Natural killer cell (primary cell): ENCODE results near the gene MMP11. TPM values are rescaled to one million over a fixed set of nuclear protein-coding genes. Genes with fewer than 3 reads are reported as not detected.

Experiments
- ATAC-seq, 3 donors: fragments of 150-1000 bp in 2 of 3; fragments of 200-7000 bp in 1 of 3; cut with Tn5 transposase; 1 replicate in 1 of 3; 2 replicates in 2 of 3; pipeline ENCODE4 v1.10.0; 2021; ENCODE audit warnings: mild to moderate bottlenecking in 2 of 3, moderate library complexity in 2 of 3
- DNase-seq, 2 donors: peaks; one replicate each; pipeline versions ENCODE4 v3.0.0 to v3.0.0-alpha.2; 2013 to 2021; ENCODE audit warnings: mixed read lengths in 1 of 2
- H3K27ac ChIP-seq: one replicate; pipeline ENCODE4 v1.5.1; 2013; ENCODE audit warnings: mild to moderate bottlenecking, low read length
- H3K27me3 ChIP-seq: one replicate; pipeline ENCODE4 v1.6.1; 2013; ENCODE audit warnings: low read length; ENCODE audit not compliant: control insufficient read depth, insufficient read depth
- H3K36me3 ChIP-seq: one replicate; pipeline ENCODE4 v1.6.1; 2013; ENCODE audit warnings: low read length; ENCODE audit not compliant: control insufficient read depth, insufficient read depth
- H3K4me1 ChIP-seq: one replicate; pipeline ENCODE4 v1.6.1; 2013; ENCODE audit warnings: low read length; ENCODE audit not compliant: control insufficient read depth, insufficient read depth
- H3K4me3 ChIP-seq: one replicate; pipeline ENCODE4 v1.5.1; 2013; ENCODE audit warnings: low read length
- H3K9me3 ChIP-seq: one replicate; pipeline ENCODE4 v1.6.1; 2013; ENCODE audit warnings: low read length; ENCODE audit not compliant: control insufficient read depth, insufficient read depth
- H3K27ac Mint-ChIP-seq, 2 donors: one replicate each; pipeline ENCODE4 v1.8.0; 2022; ENCODE audit warnings: mild to moderate bottlenecking in 2 of 2, mixed read lengths in 2 of 2, moderate library complexity in 1 of 2
- H3K27me3 Mint-ChIP-seq, 2 donors: one replicate each; pipeline ENCODE4 v1.8.0; 2022; ENCODE audit warnings: low read depth in 2 of 2, mixed read lengths in 2 of 2
- H3K36me3 Mint-ChIP-seq: one replicate; pipeline ENCODE4 v1.8.0; 2022; ENCODE audit warnings: mixed read lengths
- H3K4me1 Mint-ChIP-seq, 2 donors: one replicate each; pipeline ENCODE4 v1.8.0; 2022; ENCODE audit warnings: mixed read lengths in 2 of 2
- H3K4me3 Mint-ChIP-seq: one replicate; pipeline ENCODE4 v1.8.0; 2022; ENCODE audit warnings: mild to moderate bottlenecking, moderate library complexity, mixed read lengths
- H3K9me3 Mint-ChIP-seq, 2 donors: one replicate each; pipeline ENCODE4 v1.8.0; 2022; ENCODE audit warnings: mixed read lengths in 2 of 2
- CTCF ChIP-seq: fragments of 200-600 bp; IDR thresholded peaks from one replicate; pipeline ENCODE4 v1.8.0; 2022; ENCODE audit warnings: antibody characterized with exemption
- WGBS: methylation state at CpG from one replicate; pipeline ENCODE4 v1.1.7; 2013; ENCODE audit warnings: missing lambda C conversion rate; ENCODE audit not compliant: insufficient coverage; 5-methylcytosine and 5-hydroxymethylcytosine counted together
- intact Hi-C: fragments of 100-400 bp; cut with micrococcal nuclease; formaldehyde crosslinking; loops from one replicate; pipeline ENCODE4 v1.14.2; 2022
- total RNA-seq, 4 donors: library from RNA; stranded (reverse); fragments of 120-200 nt in 1 of 4; gene quantifications; one replicate each; pipeline versions ENCODE4 v1.2.3 to v1.2.4, GENCODE V29; 2013 to 2022

MMP11 gene
- total RNA-seq, 3 donors from 2014 or later (not counting 1 experiment from before 2014, with no cell fraction given): 0.71 to 1.7 (median 0.91) TPM

- Histone ChIP-seq H3K36me3 (peaks cover 20% of the 10 kb centered on the region), H3K27me3 (no peaks in the 10 kb centered on the region), H3K9me3 (no peaks in the 10 kb centered on the region), H3K27ac (no peak overlapping the region), H3K4me1 (peaks cover 26% of the 10 kb centered on the region), H3K4me3 (no peak overlapping the region)
- ATAC-seq (no peak), DNase-seq (no peak)
- Mint-ChIP-seq H3K9me3 (no peaks in the 10 kb centered on the region), H3K27ac (peak overlapping the region in 1 of 2 donors; percentile 42), H3K4me1 (peaks cover 42 to 43% of the 10 kb centered on the region in 2 donors), H3K4me3 (no peak overlapping the region), H3K36me3 (peaks cover 6% of the 10 kb centered on the region), H3K27me3 (no peaks in the 10 kb centered on the region)
- TF ChIP-seq CTCF: no peak
- WGBS: 90% methylated on average over 4 of the region's 4 CpGs
- intact Hi-C loops: no loop called here
Measured at GRCh38 chr22:23789121-23789520, 16.5 kb downstream of the MMP11 start.

GRCh38 chr22:23789638-23790037 lies 17.0 kb downstream of the MMP11 start:
- Histone ChIP-seq H3K36me3 (peaks cover 21% of the 10 kb centered on the region), H3K4me3 (no peak overlapping the region), H3K9me3 (no peaks in the 10 kb centered on the region), H3K27me3 (no peaks in the 10 kb centered on the region), H3K4me1 (peaks cover 20% of the 10 kb centered on the region), H3K27ac (no peak overlapping the region)
- TF ChIP-seq CTCF: no peak
- Mint-ChIP-seq H3K27ac (peak overlapping the region; percentile 42 to 51), H3K9me3 (no peaks in the 10 kb centered on the region), H3K4me3 (no peak overlapping the region), H3K4me1 (peaks cover 37 to 38% of the 10 kb centered on the region in 2 donors), H3K27me3 (no peaks in the 10 kb centered on the region), H3K36me3 (peaks cover 6% of the 10 kb centered on the region)
- intact Hi-C loops: no loop called here
- 96% methylated on average over 4 of the region's 4 CpGs for WGBS
- ATAC-seq (no peak), DNase-seq (no peak)

- Histone ChIP-seq H3K9me3 (no peaks in the 10 kb centered on the region), H3K27me3 (no peaks in the 10 kb centered on the region), H3K36me3 (peaks cover 32% of the 10 kb centered on the region), H3K4me3 (no peak overlapping the region), H3K4me1 (peaks cover 18% of the 10 kb centered on the region), H3K27ac (no peak overlapping the region)
- no peak overlapping the region for H3K4me3 Mint-ChIP-seq
- WGBS: 89% methylated on average over 10 of the region's 11 CpGs
- no peak overlapping the region for H3K27ac Mint-ChIP-seq
- peaks cover 37 to 38% of the 10 kb centered on the region in 2 donors for H3K4me1 Mint-ChIP-seq
- H3K36me3 Mint-ChIP-seq: peaks cover 6% of the 10 kb centered on the region
- intact Hi-C loops: no loop called here
- H3K27me3 Mint-ChIP-seq: no peaks in the 10 kb centered on the region
- H3K9me3 Mint-ChIP-seq: no peaks in the 10 kb centered on the region
- no peak for DNase-seq
- TF ChIP-seq CTCF: no peak
- ATAC-seq: no peak
Measured at GRCh38 chr22:23790819-23791737, 18.4 kb downstream of the MMP11 start.
